SK-N-MC (cell line): ENCODE measurements around the gene VPS36.

Source experiments
- FOXP2 ChIP-seq: optimal IDR thresholded peaks from 2 replicates; pipeline ENCODE3; 2011; ENCODE audit warnings: mild to moderate bottlenecking, moderate library complexity; ENCODE audit not compliant: insufficient read depth; ENCODE audit errors: extremely low read length, control extremely low read depth
- POLR2AphosphoS5 ChIP-seq: IDR thresholded peaks from 2 replicates; pipeline ENCODE4 v1.6.1; 2012; ENCODE audit warnings: mild to moderate bottlenecking, low read depth, low read length, borderline replicate concordance

DNA sequence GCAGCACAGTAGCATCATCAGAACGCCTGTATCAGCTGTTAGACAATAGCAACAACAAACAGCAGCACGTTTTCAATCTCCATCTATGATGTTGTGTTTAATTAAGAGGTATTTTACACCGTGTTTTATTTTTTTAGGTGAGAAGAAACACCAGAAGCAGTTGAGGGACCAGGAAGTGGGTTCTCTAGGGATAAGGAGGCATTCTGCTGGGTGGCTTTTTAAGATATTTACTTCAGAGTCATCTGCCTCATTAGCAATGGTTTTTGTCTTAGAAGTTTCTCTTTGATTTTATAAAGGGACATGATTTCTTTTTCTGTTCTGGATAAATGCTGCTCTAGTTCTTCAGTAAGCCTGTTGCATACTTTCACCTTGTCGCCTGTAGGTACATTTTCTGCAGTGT is 13.1 kb upstream of the VPS36 start:
- no peak for TF ChIP-seq POLR2AphosphoS5
- no peak for TF ChIP-seq FOXP2
